OCI-LY3 (cell line): ENCODE measurements around the gene AKIRIN1.
"Not testable (repeated sequence)": the region's sequence is repeated elsewhere in the genome, so short reads cannot be mapped to it uniquely, and the experiment has no call there.

Source experiments
- EZH2phosphoT487 ChIP-seq: fragments of 200-600 bp; shearing (Covaris generic); IDR thresholded peaks from 2 replicates; pipeline ENCODE4 v1.6.1; 2018; ENCODE audit warnings: antibody characterized with exemption, mixed run types, low read depth
- TF ChIP-seq, protein P1 (sequence below): fragments of 200-600, 300-600 bp; sonication (generic); IDR thresholded peaks from 2 replicates; pipeline ENCODE4 v1.5.1; 2014; ENCODE audit warnings: antibody characterized with exemption, low read length, low read depth

- TF ChIP-seq, protein P1, sequence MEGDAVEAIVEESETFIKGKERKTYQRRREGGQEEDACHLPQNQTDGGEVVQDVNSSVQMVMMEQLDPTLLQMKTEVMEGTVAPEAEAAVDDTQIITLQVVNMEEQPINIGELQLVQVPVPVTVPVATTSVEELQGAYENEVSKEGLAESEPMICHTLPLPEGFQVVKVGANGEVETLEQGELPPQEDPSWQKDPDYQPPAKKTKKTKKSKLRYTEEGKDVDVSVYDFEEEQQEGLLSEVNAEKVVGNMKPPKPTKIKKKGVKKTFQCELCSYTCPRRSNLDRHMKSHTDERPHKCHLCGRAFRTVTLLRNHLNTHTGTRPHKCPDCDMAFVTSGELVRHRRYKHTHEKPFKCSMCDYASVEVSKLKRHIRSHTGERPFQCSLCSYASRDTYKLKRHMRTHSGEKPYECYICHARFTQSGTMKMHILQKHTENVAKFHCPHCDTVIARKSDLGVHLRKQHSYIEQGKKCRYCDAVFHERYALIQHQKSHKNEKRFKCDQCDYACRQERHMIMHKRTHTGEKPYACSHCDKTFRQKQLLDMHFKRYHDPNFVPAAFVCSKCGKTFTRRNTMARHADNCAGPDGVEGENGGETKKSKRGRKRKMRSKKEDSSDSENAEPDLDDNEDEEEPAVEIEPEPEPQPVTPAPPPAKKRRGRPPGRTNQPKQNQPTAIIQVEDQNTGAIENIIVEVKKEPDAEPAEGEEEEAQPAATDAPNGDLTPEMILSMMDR = not testable (repeated sequence)
- not testable (repeated sequence) for TF ChIP-seq EZH2phosphoT487
Measured at GRCh38 chr1:39055213-39055710, 64.2 kb downstream of the AKIRIN1 start.
